Fibroblast of lung (primary cell): ENCODE results near the gene AQP2. TPM values are rescaled to one million over a fixed set of nuclear protein-coding genes. Genes with fewer than 3 reads are reported as not detected.

Experiments used
- DNase-seq, 2 donors: peaks; one replicate each; pipeline versions ENCODE4 v3.0.0 to v3.0.0-alpha.2; 2010; ENCODE audit warnings: low read depth in 2 of 2
- H2AFZ ChIP-seq: 2 replicates; pipeline ENCODE4 v1.5.1; 2012; ENCODE audit warnings: low read length, control low read depth, inconsistent platforms
- H3K27ac ChIP-seq: 2 replicates; pipeline ENCODE4 v1.5.1; 2011; ENCODE audit warnings: low read length, control low read depth; ENCODE audit not compliant: insufficient read depth
- H3K27me3 ChIP-seq: 2 replicates; pipeline ENCODE4 v1.5.1; 2011; ENCODE audit warnings: mild to moderate bottlenecking, low read length; ENCODE audit not compliant: control insufficient read depth, insufficient read depth
- H3K36me3 ChIP-seq: 2 replicates; pipeline ENCODE4 v1.5.1; 2011; ENCODE audit warnings: low read length; ENCODE audit not compliant: control insufficient read depth, insufficient read depth
- H3K4me1 ChIP-seq: 2 replicates; pipeline ENCODE4 v1.5.1; 2011; ENCODE audit warnings: low read length; ENCODE audit not compliant: control insufficient read depth, insufficient read depth; ENCODE audit errors: extremely low read depth
- H3K4me2 ChIP-seq: 2 replicates; pipeline ENCODE4 v1.5.1; 2011; ENCODE audit warnings: low read length, control low read depth; ENCODE audit not compliant: insufficient read depth; ENCODE audit errors: extremely low read depth
- H3K4me3 ChIP-seq, 4 experiments: fragments of 200-600 bp in 1 of 4; sonication (generic) in 1 of 4; replicated peaks in 1 of 4; 2 replicates each; pipeline ENCODE4 v1.5.1; 2011 to 2016; ENCODE audit warnings: low read length in 4 of 4, low read depth in 3 of 4, mild to moderate bottlenecking in 3 of 4, control low read depth in 2 of 4, inconsistent platforms in 1 of 4, mixed read lengths in 1 of 4; ENCODE audit not compliant: insufficient read depth in 1 of 4; ENCODE audit errors: control extremely low read depth in 1 of 4
- H3K79me2 ChIP-seq: 2 replicates; pipeline ENCODE4 v1.5.1; 2012; ENCODE audit warnings: mild to moderate bottlenecking, low read length, inconsistent platforms; ENCODE audit not compliant: control insufficient read depth, insufficient read depth
- H3K9ac ChIP-seq: 2 replicates; pipeline ENCODE4 v1.5.1; 2011; ENCODE audit warnings: mild to moderate bottlenecking, low read length, control low read depth; ENCODE audit not compliant: insufficient read depth
- H3K9me3 ChIP-seq: 2 replicates; pipeline ENCODE4 v1.5.1; 2012; ENCODE audit warnings: low read depth, low read length; ENCODE audit not compliant: control insufficient read depth, insufficient read depth
- H4K20me1 ChIP-seq: 2 replicates; pipeline ENCODE4 v1.5.1; 2011; ENCODE audit warnings: low read length; ENCODE audit not compliant: control insufficient read depth, insufficient read depth; ENCODE audit errors: extremely low read depth
- CTCF ChIP-seq, 2 donors: IDR thresholded peaks in 1 of 2; conservative IDR thresholded peaks in 1 of 2; 1 replicate in 1 of 2; 2 replicates in 1 of 2; pipeline ENCODE4 v1.5.1; 2011 to 2012; ENCODE audit warnings: low read length in 2 of 2, control low read depth in 1 of 2, inconsistent platforms in 1 of 2, low read depth in 1 of 2, mild to moderate bottlenecking in 1 of 2
- EZH2 ChIP-seq: IDR thresholded peaks from 2 replicates; pipeline ENCODE4 v1.5.1; 2012; ENCODE audit warnings: low read length, control low read depth, mild to moderate bottlenecking; ENCODE audit errors: missing control alignments
- polyA plus RNA-seq, 2 donors: library from polyadenylated mRNA; depleted of rRNA in 1 of 2; stranded (reverse) in 1 of 2; unstranded in 1 of 2; fragments of >200 nt; gene quantifications; 2 replicates each; pipeline ENCODE4 v1.2.1, GENCODE V29; 2011 to 2012; ENCODE audit warnings: missing spikeins in 1 of 2
- total RNA-seq: library from RNA; depleted of rRNA; stranded (reverse); fragments of >200 nt; gene quantifications from 2 replicates; pipeline ENCODE4 v1.2.1, GENCODE V29; 2014

AQP2 gene
- total and polyA plus RNA-seq, 2 donors (not counting 1 experiment from before 2014, with no cell fraction given): not detected

GRCh38 chr12:49909356-49909755 lies 41.2 kb upstream of the AQP2 start:
- H3K27me3 ChIP-seq: peaks cover 3% of the 10 kb centered on the region
- H3K27ac ChIP-seq: no peak overlapping the region
- no peak overlapping the region for H3K9ac ChIP-seq
- no peak overlapping the region for H3K4me3 ChIP-seq
- no peak for DNase-seq
- TF ChIP-seq EZH2: no peak
- no peak overlapping the region for H3K4me2 ChIP-seq
- no peaks in the 10 kb centered on the region for H3K79me2 ChIP-seq
- peaks cover under 1% of the 10 kb centered on the region for H3K4me1 ChIP-seq
- H2AFZ ChIP-seq: no peak overlapping the region
- no peaks in the 10 kb centered on the region for H3K9me3 ChIP-seq
- no peaks in the 10 kb centered on the region for H3K36me3 ChIP-seq
- no peaks in the 10 kb centered on the region for H4K20me1 ChIP-seq

- DNase-seq: peak; percentile 55 to 86
- Histone ChIP-seq H2AFZ (no peak overlapping the region), H3K27ac (no peak overlapping the region)
Measured at GRCh38 chr12:49909826-49910225, 40.7 kb upstream of the AQP2 start.

GRCh38 chr12:49910331-49911212 lies 40.0 kb upstream of the AQP2 start:
- H2AFZ ChIP-seq: no peak overlapping the region
- H3K79me2 ChIP-seq: no peaks in the 10 kb centered on the region

More at GRCh38 chr12:49909826-49910225, 40.7 kb upstream of the AQP2 start:
- H3K9ac ChIP-seq: no peak overlapping the region
- no peaks in the 10 kb centered on the region for H3K9me3 ChIP-seq
- no peak overlapping the region for H3K4me3 ChIP-seq
- H3K36me3 ChIP-seq: no peaks in the 10 kb centered on the region
- H3K79me2 ChIP-seq: no peaks in the 10 kb centered on the region
- no peaks in the 10 kb centered on the region for H3K4me1 ChIP-seq
- peaks cover 3% of the 10 kb centered on the region for H3K27me3 ChIP-seq
- no peak for TF ChIP-seq EZH2
- TF ChIP-seq CTCF (conservative IDR thresholded peaks at IDR 0.05 in 1 of 2, IDR thresholded peaks at IDR 0.05 in 1 of 2; ENCODE audit: low read depth in 1 of 2, low read length in 2 of 2): no peak
- no peaks in the 10 kb centered on the region for H4K20me1 ChIP-seq
- no peak overlapping the region for H3K4me2 ChIP-seq

More at GRCh38 chr12:49910331-49911212, 40.0 kb upstream of the AQP2 start:
- Histone ChIP-seq H3K9me3 (no peaks in the 10 kb centered on the region), H4K20me1 (no peaks in the 10 kb centered on the region), H3K4me2 (no peak overlapping the region), H3K36me3 (no peaks in the 10 kb centered on the region), H3K27ac (no peak overlapping the region), H3K4me1 (no peaks in the 10 kb centered on the region), H3K4me3 (no peak overlapping the region), H3K9ac (no peak overlapping the region), H3K27me3 (peaks cover 3% of the 10 kb centered on the region)
- DNase-seq: no peak
- TF ChIP-seq EZH2: no peak
- no peak for TF ChIP-seq CTCF (conservative IDR thresholded peaks at IDR 0.05 in 1 of 2, IDR thresholded peaks at IDR 0.05 in 1 of 2; ENCODE audit: low read depth in 1 of 2, low read length in 2 of 2)
